Immature natural killer cell (primary cell): ENCODE results near the gene PKD1. TPM values are rescaled to one million over a fixed set of nuclear protein-coding genes. Genes with fewer than 3 reads are reported as not detected.
"Not testable (repeated sequence)": the region's sequence is repeated elsewhere in the genome, so short reads cannot be mapped to it uniquely, and the experiment has no call there.

ENCODE experiments used
- DNase-seq, 3 donors: peaks; one replicate each; pipeline ENCODE4 v3.0.0; 2022; ENCODE audit warnings: mixed read lengths in 1 of 3
- H3K27ac Mint-ChIP-seq, 6 donors: one replicate each; pipeline ENCODE4 v1.8.0; 2020; ENCODE audit warnings: mixed read lengths in 6 of 6, mild to moderate bottlenecking in 5 of 6, inconsistent platforms in 4 of 6, moderate library complexity in 3 of 6
- H3K27me3 Mint-ChIP-seq, 3 donors: one replicate each; pipeline ENCODE4 v1.8.0; 2020 to 2021; ENCODE audit warnings: low read depth in 3 of 3, mild to moderate bottlenecking in 3 of 3, mixed read lengths in 3 of 3, moderate library complexity in 3 of 3, inconsistent platforms in 1 of 3
- H3K36me3 Mint-ChIP-seq, 3 donors: one replicate each; pipeline ENCODE4 v1.8.0; 2020; ENCODE audit warnings: mixed read lengths in 3 of 3, inconsistent platforms in 2 of 3, mild to moderate bottlenecking in 2 of 3
- H3K4me1 Mint-ChIP-seq, 2 donors: one replicate each; pipeline ENCODE4 v1.8.0; 2020; ENCODE audit warnings: inconsistent platforms in 2 of 2, mild to moderate bottlenecking in 2 of 2, mixed read lengths in 2 of 2, moderate library complexity in 1 of 2
- H3K4me3 Mint-ChIP-seq, 5 donors: one replicate each; pipeline ENCODE4 v1.8.0; 2020; ENCODE audit warnings: mild to moderate bottlenecking in 5 of 5, mixed read lengths in 5 of 5, inconsistent platforms in 3 of 5, moderate library complexity in 3 of 5
- H3K9me3 Mint-ChIP-seq, 6 donors: one replicate each; pipeline ENCODE4 v1.8.0; 2020; ENCODE audit warnings: mild to moderate bottlenecking in 6 of 6, mixed read lengths in 6 of 6, inconsistent platforms in 4 of 6, moderate library complexity in 3 of 6
- polyA plus RNA-seq, 3 donors: library from polyadenylated mRNA; unstranded; fragments of 300-500 nt; fragmentation: Illumina TruSeq; gene quantifications; one replicate each; pipeline ENCODE4 v1.2.3, GENCODE V29; 2021

Gene PKD1
- polyA plus RNA-seq, result 1 to 10 TPM; 2.7 to 6.7 (median 2.8) TPM

- DNase-seq, result peak; percentile 100
- H3K4me3 Mint-ChIP-seq, result peak within 1 kb of the TSS; percentile 89 to 97 (median 96)
- not testable (repeated sequence) for H3K9me3 Mint-ChIP-seq, H3K36me3 Mint-ChIP-seq
- peaks cover 3 to 10% (median 9%) of the 10 kb centered on the region in 3 donors for H3K27me3 Mint-ChIP-seq
- H3K27ac Mint-ChIP-seq, result peak within 1 kb of the TSS; percentile 89 to 98 (median 95)
- peaks cover 14 to 18% of the 10 kb centered on the region in 2 donors for H3K4me1 Mint-ChIP-seq
These were observed at the start of gene PKD1 for GRCh38 chr16:2135770-2136490. Gene PKD1, minus strand, starts transcription at chr16:2135898. Its CDS starts 209 bp downstream, at chr16:2135689.

GRCh38 chr16:2184962-2185361 lies 49.3 kb upstream of the PKD1 start:
- Mint-ChIP-seq H3K4me3 (no peak overlapping the region), H3K4me1 (peaks cover 0 to 4% of the 10 kb centered on the region in 2 donors), H3K9me3 (no peaks in the 10 kb centered on the region), H3K27ac (no peak overlapping the region), H3K36me3 (no peaks in the 10 kb centered on the region), H3K27me3 (peaks cover 0 to 1% (median 0%) of the 10 kb centered on the region in 3 donors)
- DNase-seq, result no peak

- H3K36me3 Mint-ChIP-seq, result no peaks in the 10 kb centered on the region
- no peaks in the 10 kb centered on the region for H3K9me3 Mint-ChIP-seq
- DNase-seq, result no peak
- peaks cover 0 to 4% of the 10 kb centered on the region in 2 donors for H3K4me1 Mint-ChIP-seq
- H3K27ac Mint-ChIP-seq, result no peak overlapping the region
- no peak overlapping the region for H3K4me3 Mint-ChIP-seq
- peaks cover 0 to 1% (median 0%) of the 10 kb centered on the region in 3 donors for H3K27me3 Mint-ChIP-seq
These were observed 48.6 kb upstream of the PKD1 start for GRCh38 chr16:2184346-2184745.

- no peaks in the 10 kb centered on the region for H3K9me3 Mint-ChIP-seq
- H3K4me1 Mint-ChIP-seq, result peaks cover 0 to 4% of the 10 kb centered on the region in 2 donors
- DNase-seq, result no peak
- H3K36me3 Mint-ChIP-seq, result no peaks in the 10 kb centered on the region
- peaks cover 0 to 1% (median 0%) of the 10 kb centered on the region in 3 donors for H3K27me3 Mint-ChIP-seq
- no peak overlapping the region for H3K4me3 Mint-ChIP-seq
- no peak overlapping the region for H3K27ac Mint-ChIP-seq
These were observed 48.0 kb upstream of the PKD1 start for GRCh38 chr16:2183671-2184070.

GRCh38 chr16:2181952-2182351 lies 46.3 kb upstream of the PKD1 start:
- DNase-seq, result no peak
- no peak overlapping the region for H3K27ac Mint-ChIP-seq
- H3K4me1 Mint-ChIP-seq, result peaks cover 0 to 4% of the 10 kb centered on the region in 2 donors
- peaks cover 0 to 1% (median 0%) of the 10 kb centered on the region in 3 donors for H3K27me3 Mint-ChIP-seq
- no peaks in the 10 kb centered on the region for H3K9me3 Mint-ChIP-seq
- no peaks in the 10 kb centered on the region for H3K36me3 Mint-ChIP-seq
- no peak overlapping the region for H3K4me3 Mint-ChIP-seq

- Mint-ChIP-seq H3K4me3 (no peak overlapping the region), H3K27me3 (peaks cover 0 to 1% (median 0%) of the 10 kb centered on the region in 3 donors), H3K27ac (no peak overlapping the region), H3K36me3 (no peaks in the 10 kb centered on the region), H3K4me1 (peaks cover 0 to 4% of the 10 kb centered on the region in 2 donors), H3K9me3 (no peaks in the 10 kb centered on the region)
- no peak for DNase-seq
These were observed 45.5 kb upstream of the PKD1 start for GRCh38 chr16:2180962-2181923.

- DNase-seq, result no peak
- no peaks in the 10 kb centered on the region for H3K36me3 Mint-ChIP-seq
- no peaks in the 10 kb centered on the region for H3K9me3 Mint-ChIP-seq
- H3K4me3 Mint-ChIP-seq, result no peak overlapping the region
- H3K27me3 Mint-ChIP-seq, result peaks cover 0 to 1% (median 0%) of the 10 kb centered on the region in 3 donors
- no peak overlapping the region for H3K27ac Mint-ChIP-seq
- H3K4me1 Mint-ChIP-seq, result peaks cover 0 to 4% of the 10 kb centered on the region in 2 donors
These were observed 44.8 kb upstream of the PKD1 start for GRCh38 chr16:2180461-2180860.

GRCh38 chr16:2179576-2179975 lies 43.9 kb upstream of the PKD1 start:
- peaks cover 0 to 1% (median 0%) of the 10 kb centered on the region in 3 donors for H3K27me3 Mint-ChIP-seq
- H3K27ac Mint-ChIP-seq, result no peak overlapping the region
- H3K36me3 Mint-ChIP-seq, result no peaks in the 10 kb centered on the region
- no peak overlapping the region for H3K4me3 Mint-ChIP-seq
- no peaks in the 10 kb centered on the region for H3K9me3 Mint-ChIP-seq
- peaks cover 0 to 4% of the 10 kb centered on the region in 2 donors for H3K4me1 Mint-ChIP-seq
- DNase-seq, result no peak

GRCh38 chr16:2179107-2179501 lies 43.4 kb upstream of the PKD1 start:
- Mint-ChIP-seq H3K4me3 (no peak overlapping the region), H3K4me1 (peaks cover 0 to 4% of the 10 kb centered on the region in 2 donors), H3K27me3 (peaks cover 0 to 1% (median 0%) of the 10 kb centered on the region in 3 donors), H3K27ac (no peak overlapping the region), H3K36me3 (no peaks in the 10 kb centered on the region), H3K9me3 (no peaks in the 10 kb centered on the region)
- DNase-seq, result no peak

GRCh38 chr16:2178321-2179106 lies 42.8 kb upstream of the PKD1 start:
- no peaks in the 10 kb centered on the region for H3K36me3 Mint-ChIP-seq
- no peaks in the 10 kb centered on the region for H3K9me3 Mint-ChIP-seq

GRCh38 chr16:2177561-2177960 lies 41.9 kb upstream of the PKD1 start:
- Mint-ChIP-seq H3K27ac (no peak overlapping the region), H3K27me3 (no peaks in the 10 kb centered on the region), H3K9me3 (no peaks in the 10 kb centered on the region), H3K4me3 (no peak overlapping the region), H3K4me1 (peaks cover 0 to 4% of the 10 kb centered on the region in 2 donors), H3K36me3 (no peaks in the 10 kb centered on the region)
- no peak for DNase-seq

More at GRCh38 chr16:2178321-2179106, 42.8 kb upstream of the PKD1 start:
- Mint-ChIP-seq H3K4me3 (no peak overlapping the region), H3K27me3 (peaks cover 0 to 1% (median 0%) of the 10 kb centered on the region in 3 donors), H3K27ac (no peak overlapping the region), H3K4me1 (peaks cover 0 to 4% of the 10 kb centered on the region in 2 donors)
- peak; percentile 35 to 58 (median 40) for DNase-seq

GRCh38 chr16:2177101-2177500 lies 41.4 kb upstream of the PKD1 start:
- Mint-ChIP-seq H3K36me3 (no peaks in the 10 kb centered on the region), H3K4me3 (no peak overlapping the region), H3K4me1 (peaks cover 0 to 1% of the 10 kb centered on the region in 2 donors), H3K27ac (no peak overlapping the region), H3K9me3 (no peaks in the 10 kb centered on the region), H3K27me3 (no peaks in the 10 kb centered on the region)
- no peak for DNase-seq

GRCh38 chr16:2176047-2176446 lies 40.3 kb upstream of the PKD1 start:
- H3K9me3 Mint-ChIP-seq, result no peaks in the 10 kb centered on the region

More at GRCh38 chr16:2176047-2176446, 40.3 kb upstream of the PKD1 start:
- H3K4me1 Mint-ChIP-seq, result no peaks in the 10 kb centered on the region
- no peak overlapping the region for H3K4me3 Mint-ChIP-seq
- no peak overlapping the region for H3K27ac Mint-ChIP-seq
- H3K36me3 Mint-ChIP-seq, result no peaks in the 10 kb centered on the region
- DNase-seq, result no peak
- no peaks in the 10 kb centered on the region for H3K27me3 Mint-ChIP-seq
